OCI-LY7 (cell line): ENCODE data around the gene LGR5. TPM values are rescaled to one million over a fixed set of nuclear protein-coding genes. Genes with fewer than 3 reads are reported as not detected.

Experiments
- BruUV-seq: library from RNA; stranded (reverse); fragments of 400-500 nt; replicated peaks from 2 replicates; lab custom pipeline; 2021; lab: Mats Ljungman, UMichigan
- CTCF ChIA-PET: fragments of 300-600 bp; sonication (Branson Sonifier 250); formaldehyde crosslinking; loops from one replicate; lab custom pipeline; 2022; ENCODE audit warnings: antibody characterized with exemption; ENCODE audit not compliant: unreplicated experiment; lab: Charles Lee
- POLR2A ChIA-PET: fragments of 300-600 bp; sonication (Branson Sonifier 250); formaldehyde crosslinking; loops from one replicate; lab custom pipeline; 2022; ENCODE audit warnings: antibody characterized with exemption; lab: Charles Lee
- DNase-seq: peaks from one replicate; pipeline ENCODE4 v3.0.0-alpha.2; 2015; ENCODE audit warnings: low spot score
- H2AFZ ChIP-seq: fragments of 200-600 bp; sonication (generic), shearing (Covaris generic); 2 replicates; pipeline ENCODE4 v1.6.1; 2014; ENCODE audit warnings: mild to moderate bottlenecking, antibody characterized with exemption, low read length, moderate library complexity
- H3K27ac ChIP-seq: fragments of 200-600 bp; sonication (generic); 2 replicates; pipeline ENCODE4 v1.5.1; 2014; ENCODE audit warnings: mixed run types, low read depth, mild to moderate bottlenecking, moderate library complexity, low read length, inconsistent platforms; ENCODE audit not compliant: poor library complexity, severe bottlenecking
- H3K36me3 ChIP-seq: fragments of 200-600 bp; sonication (generic); 2 replicates; pipeline ENCODE4 v1.6.1; 2014; ENCODE audit warnings: mild to moderate bottlenecking, antibody characterized with exemption, low read length, moderate library complexity, mixed read lengths; ENCODE audit not compliant: insufficient read depth
- H3K4me1 ChIP-seq: fragments of 200-600 bp; sonication (generic); 2 replicates; pipeline ENCODE4 v1.5.1; 2014; ENCODE audit warnings: mild to moderate bottlenecking, low read length; ENCODE audit not compliant: insufficient read depth, poor library complexity, severe bottlenecking
- H3K4me2 ChIP-seq: fragments of 200-600 bp; sonication (generic); 2 replicates; pipeline ENCODE4 v1.6.1; 2014; ENCODE audit warnings: mild to moderate bottlenecking, low read length
- H3K4me3 ChIP-seq: fragments of 200-600 bp; sonication (generic); 2 replicates; pipeline ENCODE4 v1.5.1; 2014; ENCODE audit warnings: mild to moderate bottlenecking, low read depth, low read length; ENCODE audit not compliant: poor library complexity, severe bottlenecking
- H3K79me2 ChIP-seq: fragments of 200-600 bp; sonication (generic); 2 replicates; pipeline ENCODE4 v1.6.1; 2016; ENCODE audit warnings: low read depth, mild to moderate bottlenecking, low read length, moderate library complexity, mixed read lengths; ENCODE audit not compliant: insufficient read depth
- H3K9me2 ChIP-seq: fragments of 200-600 bp; sonication (generic); 2 replicates; pipeline ENCODE4 v1.6.1; 2016; ENCODE audit warnings: mild to moderate bottlenecking, low read length, mixed read lengths; ENCODE audit not compliant: insufficient read depth
- H3K9me3 ChIP-seq: fragments of 200-600 bp; sonication (generic); 2 replicates; pipeline ENCODE4 v1.6.1; 2014; ENCODE audit warnings: mild to moderate bottlenecking, mixed run types, low read length, mixed read lengths
- H4K20me1 ChIP-seq: fragments of 200-600 bp; sonication (generic); 2 replicates; pipeline ENCODE4 v1.6.1; 2014; ENCODE audit warnings: mild to moderate bottlenecking, antibody characterized with exemption, low read length, moderate library complexity, mixed read lengths; ENCODE audit not compliant: insufficient read depth
- CTCF ChIP-seq: fragments of 200-600 bp; sonication (generic); conservative IDR thresholded peaks from 2 replicates; pipeline ENCODE4 v1.5.1; 2014; ENCODE audit warnings: mild to moderate bottlenecking, antibody characterized with exemption, low read length, moderate library complexity, mixed read lengths
- EZH2phosphoT487 ChIP-seq: fragments of 200-600 bp; sonication (generic); IDR thresholded peaks from 2 replicates; pipeline ENCODE4 v1.6.1; 2018; ENCODE audit warnings: low read depth, borderline replicate concordance, mild to moderate bottlenecking, mixed run types, antibody characterized with exemption, low read length, moderate library complexity, mixed read lengths
- intact Hi-C: fragments of 100-400 bp; cut with micrococcal nuclease; formaldehyde crosslinking; loops from one replicate; pipeline ENCODE4 v1.10.0; 2022; ENCODE audit not compliant: unreplicated experiment
- total RNA-seq, 2 experiments: library from RNA; depleted of rRNA in 1 of 2; stranded (reverse); fragments of >200 nt in 1 of 2; shearing (Covaris generic) in 1 of 2; gene quantifications; 2 replicates each; pipeline ENCODE4 v1.2.3, GENCODE V29; 2014 to 2022

LGR5 gene
- total RNA-seq, 2 experiments from 2014 or later = 0.51 TPM; not detected in 1

GRCh38 chr12:71420775-71421406, 18.7 kb upstream of the LGR5 start:
- Histone ChIP-seq H3K27ac (no peak overlapping the region), H4K20me1 (no peaks in the 10 kb centered on the region), H3K4me3 (no peak overlapping the region), H3K9me2 (no peaks in the 10 kb centered on the region), H2AFZ (no peak overlapping the region), H3K4me1 (no peaks in the 10 kb centered on the region), H3K4me2 (no peak overlapping the region), H3K36me3 (no peaks in the 10 kb centered on the region), H3K9me3 (no peaks in the 10 kb centered on the region), H3K79me2 (no peaks in the 10 kb centered on the region)
- BruUV-seq = no TSS peak
- TF ChIP-seq EZH2phosphoT487 = no peak
- no peak for TF ChIP-seq CTCF
- POLR2A ChIA-PET = no interaction called here
- peak; percentile 4 for DNase-seq
- intact Hi-C loops = no loop called here
- CTCF ChIA-PET = no interaction called here

DNA sequence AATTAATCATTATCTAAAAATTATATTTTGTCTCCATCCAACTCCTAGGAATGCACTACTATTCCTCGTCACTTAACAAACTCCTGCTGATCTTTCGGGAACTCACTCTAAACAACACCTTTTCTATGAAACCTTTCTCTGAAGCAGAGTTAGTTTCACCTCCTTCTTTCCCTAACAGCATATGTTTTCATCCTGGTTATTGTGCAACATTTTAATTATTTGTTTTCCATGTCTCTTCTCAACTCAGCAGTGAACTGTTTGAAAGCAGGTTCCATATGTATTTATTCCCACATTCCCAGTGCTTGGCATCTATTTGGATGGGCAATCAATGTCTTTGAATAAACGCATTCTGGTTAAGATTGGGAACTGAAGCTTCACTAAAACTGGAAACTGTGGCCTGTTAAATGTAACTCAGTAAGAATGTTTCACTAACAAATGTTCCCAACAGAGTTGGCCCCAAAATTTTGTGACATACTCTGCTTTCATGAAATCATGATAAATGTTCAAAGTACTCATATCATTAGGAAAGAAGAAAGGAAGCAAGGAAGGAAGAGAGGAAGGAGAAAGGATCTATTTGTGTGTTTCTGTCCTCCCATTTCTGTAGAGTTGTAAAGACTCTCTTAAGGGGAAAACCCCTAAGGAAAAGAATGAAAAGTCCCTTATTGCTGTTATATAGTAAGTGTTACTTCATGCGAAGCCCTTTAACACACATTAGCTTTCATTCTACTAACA, 13.9 kb upstream of the LGR5 start:
- no peaks in the 10 kb centered on the region for H3K4me1 ChIP-seq
- H3K9me2 ChIP-seq = no peaks in the 10 kb centered on the region
- no peak overlapping the region for H3K4me3 ChIP-seq
- H2AFZ ChIP-seq = no peak overlapping the region
- no peaks in the 10 kb centered on the region for H3K36me3 ChIP-seq
- no TSS peak for BruUV-seq
- TF ChIP-seq EZH2phosphoT487 = no peak
- TF ChIP-seq CTCF = no peak
- no peak overlapping the region for H3K27ac ChIP-seq
- no peak for DNase-seq
- no peaks in the 10 kb centered on the region for H4K20me1 ChIP-seq
- CTCF ChIA-PET = no interaction called here
- H3K4me2 ChIP-seq = no peak overlapping the region
- H3K9me3 ChIP-seq = no peaks in the 10 kb centered on the region
- POLR2A ChIA-PET = interaction anchor here (0.9 kb wide), 2 partner anchors 22 to 139 kb away, joined by 3 read pairs; no protein-coding TSS in a partner anchor
- no peaks in the 10 kb centered on the region for H3K79me2 ChIP-seq
- intact Hi-C loops = no loop called here
